Activated T-cell treated with anti-CD3 and anti-CD28 coated beads, Interleukin-2, amount 50 U/mL, for 1 hour (primary cell): ENCODE measurements around the gene MUC2.

Source experiments
- DNase-seq: peaks from one replicate; pipeline ENCODE4 v3.0.0-alpha.2; 2020

MUC2 gene

GRCh38 chr11:1052133-1053011 is 22.3 kb upstream of the MUC2 start:
- no peak for DNase-seq

DNA sequence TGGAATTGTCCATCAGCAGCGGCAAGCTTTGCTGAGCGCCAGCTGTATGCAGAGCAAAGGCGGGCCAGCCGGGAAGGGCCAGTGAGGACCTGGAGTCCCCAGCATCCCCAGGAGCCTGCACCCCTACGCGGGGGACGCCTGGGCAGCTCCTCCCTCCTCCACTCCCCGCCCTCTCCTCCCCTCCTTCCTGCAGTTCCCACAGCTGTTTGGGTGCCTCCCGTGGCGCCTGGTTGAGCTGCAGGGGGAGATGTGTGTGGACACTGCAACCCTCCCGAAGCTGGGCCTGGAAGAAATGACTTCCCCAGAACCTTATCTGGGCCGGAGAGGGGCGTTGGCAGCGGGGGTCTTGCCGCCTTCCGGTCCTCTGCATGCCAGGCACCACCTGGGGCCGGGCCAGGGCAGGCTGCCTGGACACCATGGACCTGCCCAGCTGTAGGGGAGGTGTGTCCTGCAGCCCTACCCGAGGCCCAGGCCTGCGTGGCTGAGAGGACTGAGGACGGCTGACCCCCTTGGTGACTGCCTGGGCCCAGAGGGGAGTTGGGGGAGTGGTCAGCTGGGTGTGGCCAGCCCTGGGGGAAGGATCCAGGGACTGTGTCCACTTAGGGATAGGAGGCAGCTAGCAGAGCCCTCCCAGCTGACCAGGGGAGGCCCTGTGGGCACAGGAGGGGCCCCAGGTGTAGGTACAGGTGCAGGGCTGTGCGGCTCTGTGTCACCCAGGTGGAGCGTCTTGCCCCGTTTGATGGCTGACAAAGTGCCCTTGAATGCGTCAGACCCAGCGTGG is 21.4 kb upstream of the MUC2 start:
- DNase-seq: no peak

- DNase-seq: peak; percentile 10
Measured at GRCh38 chr11:1054143-1055108, 20.2 kb upstream of the MUC2 start.

GRCh38 chr11:1055109-1055703 is 19.5 kb upstream of the MUC2 start:
- peak; percentile 9 for DNase-seq

GRCh38 chr11:1055990-1056771 is 18.5 kb upstream of the MUC2 start:
- no peak for DNase-seq

DNA sequence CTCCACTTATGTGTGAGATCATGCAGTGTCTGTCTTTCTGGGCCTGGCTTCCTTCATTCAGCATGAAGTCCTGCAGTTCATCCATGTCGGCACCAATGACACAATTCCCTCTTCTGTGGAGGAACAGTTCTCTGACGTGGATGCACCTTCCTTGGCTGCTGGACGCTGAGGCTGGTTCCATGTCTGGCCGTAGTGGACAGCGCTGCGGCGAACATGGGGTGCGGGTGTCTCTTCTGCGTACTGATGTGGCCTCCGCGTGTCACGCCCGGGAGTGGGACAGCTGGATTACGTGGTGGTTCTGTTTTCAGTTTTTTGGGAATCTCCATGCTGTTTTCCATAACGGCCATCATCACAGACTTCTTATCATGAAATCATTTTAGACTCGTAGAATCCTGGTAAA is 16.9 kb upstream of the MUC2 start:
- no peak for DNase-seq

- DNase-seq: no peak
Measured at GRCh38 chr11:1059759-1060158, 14.9 kb upstream of the MUC2 start.

DNA sequence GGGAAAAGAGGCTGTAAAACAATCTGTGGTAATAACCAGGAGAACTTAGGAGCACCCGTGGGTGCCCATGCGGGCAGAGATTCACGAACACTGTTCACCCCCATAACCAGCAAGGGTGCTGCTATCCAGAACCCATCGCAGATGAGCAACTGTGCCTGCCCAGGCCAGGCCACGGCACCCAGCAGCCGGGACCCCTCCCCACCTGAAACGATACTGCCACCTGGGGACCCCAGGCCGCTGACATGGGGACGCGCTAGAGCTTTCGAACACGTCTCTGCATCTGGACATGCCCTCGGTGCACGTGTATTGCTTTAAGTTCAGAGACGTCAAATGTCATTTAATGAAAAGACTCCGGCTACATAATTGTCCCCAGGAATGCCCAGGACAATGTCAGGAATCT is 14.3 kb upstream of the MUC2 start:
- no peak for DNase-seq

GRCh38 chr11:1060852-1061616 is 13.6 kb upstream of the MUC2 start:
- no peak for DNase-seq

DNA sequence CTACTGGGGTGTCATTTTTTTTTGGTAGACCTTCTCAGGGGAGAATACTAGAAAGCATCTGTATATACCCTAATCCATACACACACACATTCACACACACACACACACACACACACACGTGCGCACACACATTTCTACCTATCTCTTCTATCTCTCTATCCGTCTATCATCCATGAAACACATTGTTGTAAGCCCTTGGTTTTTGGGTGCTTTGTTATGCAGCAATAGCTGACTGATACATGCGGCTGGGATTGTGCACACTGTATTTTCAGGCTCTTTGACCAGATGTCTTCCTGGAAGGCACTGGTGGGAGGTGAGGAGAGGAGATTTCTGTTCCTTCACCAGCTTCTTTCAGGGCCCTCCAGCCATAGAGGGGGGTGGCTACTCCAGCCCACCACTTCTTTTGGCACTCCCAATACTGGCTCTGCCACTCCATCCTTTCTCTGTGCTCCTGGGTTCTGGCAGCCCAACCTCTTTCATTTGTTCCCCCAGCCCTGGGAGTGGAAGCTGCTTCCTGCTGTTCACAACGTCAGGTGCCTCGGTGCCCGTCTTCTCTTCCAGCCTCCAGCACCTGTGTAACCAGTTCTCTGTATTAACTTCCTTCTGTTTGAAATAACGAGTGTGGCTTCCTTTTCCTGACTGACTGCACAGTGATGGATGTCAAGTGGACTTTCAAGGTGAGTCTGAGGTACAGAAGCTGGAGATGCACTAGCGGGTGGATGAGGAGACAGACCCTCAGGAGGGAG is 12.4 kb upstream of the MUC2 start:
- no peak for DNase-seq

GRCh38 chr11:1064167-1064566 is 10.5 kb upstream of the MUC2 start:
- no peak for DNase-seq

DNA sequence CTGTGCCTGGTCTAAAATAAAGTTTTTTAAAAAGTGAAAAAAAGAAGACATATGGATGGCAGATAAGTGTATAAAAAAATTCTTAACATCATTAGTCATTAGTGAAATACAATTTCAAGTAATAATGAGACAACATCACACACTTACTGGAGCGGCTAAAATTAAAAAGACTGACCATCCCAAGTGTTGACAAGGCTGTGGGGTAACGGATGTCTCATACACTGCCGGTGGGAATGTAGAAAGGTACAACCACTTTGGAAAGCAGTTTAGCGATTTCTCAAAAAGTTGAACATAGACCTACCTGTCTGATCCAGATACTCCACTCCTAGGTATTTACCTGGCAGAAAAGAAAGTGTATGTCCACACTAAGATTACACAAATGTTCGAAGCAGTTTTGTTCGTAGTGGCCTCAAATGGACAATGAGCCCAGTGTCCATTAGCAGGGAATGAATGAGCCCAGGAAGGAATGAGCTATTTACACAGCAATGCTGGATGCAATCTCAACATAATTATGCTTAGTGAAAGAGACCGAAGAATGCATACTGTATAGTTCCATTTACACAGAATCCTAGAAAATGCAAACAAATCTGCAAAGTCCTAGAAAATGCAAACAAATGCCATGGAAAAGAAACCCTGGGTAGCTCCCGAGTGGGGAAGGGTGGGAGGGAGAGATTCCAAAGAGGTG is 6.7 kb upstream of the MUC2 start:
- DNase-seq: no peak

DNA sequence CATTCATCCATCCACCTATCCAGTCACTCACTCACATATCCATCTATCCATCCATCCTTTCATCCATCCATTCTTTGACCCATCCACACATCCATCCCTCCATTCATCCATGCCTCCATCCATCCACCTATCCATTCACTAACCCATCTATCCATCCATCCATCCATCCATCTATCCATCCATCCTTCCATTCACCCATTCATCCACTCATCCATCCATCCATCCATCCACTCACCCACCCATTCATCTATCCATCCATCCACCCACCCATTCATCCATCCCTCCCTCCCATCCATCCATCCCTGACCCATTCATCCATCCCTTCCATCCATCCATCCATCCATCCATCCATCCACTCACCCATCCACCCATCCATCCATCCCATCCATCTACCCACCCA is 4.9 kb upstream of the MUC2 start:
- no peak for DNase-seq

- DNase-seq: peak; percentile 12
Measured at GRCh38 chr11:1070594-1071462, 3.8 kb upstream of the MUC2 start.

DNA sequence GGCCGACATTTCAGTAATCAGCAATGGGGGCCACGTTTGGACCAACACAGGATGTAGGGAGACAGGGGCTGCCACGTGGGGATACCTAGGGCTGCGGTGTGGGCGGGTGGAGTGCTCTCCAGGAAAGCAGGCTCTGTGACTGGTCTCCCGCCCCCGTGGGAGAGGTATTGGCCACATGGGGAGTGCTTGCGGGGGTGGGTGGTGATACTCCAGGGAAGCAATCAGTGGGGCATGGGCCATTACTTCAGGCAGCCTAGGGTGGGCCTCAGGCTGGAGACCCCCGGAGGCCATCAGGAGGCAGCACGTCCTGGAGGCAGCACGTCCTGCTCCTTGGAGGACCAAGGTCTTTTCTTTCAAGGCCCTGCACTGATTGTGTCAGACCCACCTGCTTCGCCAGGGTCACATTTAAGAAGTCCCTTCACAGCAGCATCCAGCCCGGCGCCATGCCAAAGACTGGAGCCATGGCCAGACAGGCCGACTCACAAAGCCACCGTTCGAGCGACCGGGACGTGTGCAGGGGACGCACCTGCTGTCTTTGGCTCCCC is 3.0 kb upstream of the MUC2 start:
- peak; percentile 10 for DNase-seq

DNA sequence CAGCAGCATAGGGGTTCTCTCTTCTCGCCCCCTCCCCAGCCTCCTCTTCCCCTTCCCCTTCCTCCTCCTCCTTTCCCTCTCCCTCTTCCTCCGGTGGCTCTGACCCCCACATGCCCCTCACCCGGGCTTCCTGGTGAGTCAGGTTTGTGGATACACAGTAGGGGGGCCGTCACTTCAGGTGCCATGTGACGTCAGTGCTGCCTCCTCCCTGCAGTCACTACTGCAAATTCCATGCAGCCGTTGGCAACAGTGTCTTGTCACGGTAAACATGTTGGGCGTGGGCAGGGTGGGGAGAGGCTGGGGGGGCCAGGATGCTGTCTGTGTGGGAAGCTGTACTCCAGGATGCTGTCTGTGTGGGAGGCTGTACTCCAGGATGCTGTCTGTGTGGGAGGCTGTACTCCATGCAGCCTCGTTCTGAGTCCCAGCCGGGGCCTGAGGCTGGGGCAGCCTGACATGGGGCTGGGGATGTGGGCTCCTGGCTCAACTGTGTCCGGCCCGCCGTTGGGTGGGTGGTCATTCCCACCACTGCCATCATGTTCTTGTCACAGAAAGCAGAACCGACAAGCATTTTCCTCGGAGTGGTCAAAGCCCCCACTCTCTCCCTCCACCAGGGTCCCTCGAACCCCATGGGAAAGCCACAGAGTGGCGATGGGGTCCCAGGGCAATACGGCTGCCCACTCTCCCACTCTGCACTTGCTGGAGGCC is 2.4 kb upstream of the MUC2 start:
- peak; percentile 4 for DNase-seq

- peak; percentile 4 for DNase-seq
Measured at GRCh38 chr11:1072821-1073231, 1.8 kb upstream of the MUC2 start.
